ENCODE results near the gene ADSS1. TPM values are rescaled to one million over a fixed set of nuclear protein-coding genes. Genes with fewer than 3 reads are reported as not detected.
"Not testable (repeated sequence)": the region's sequence is repeated elsewhere in the genome, so short reads cannot be mapped to it uniquely, and the experiment has no call there.

Gene ADSS1
- total RNA-seq, 1 experiment from 2014 or later: 2.1 TPM

- no peak for DNase-seq (ENCODE audit: low spot score)
These were observed 6.9 kb upstream of the ADSS1 start for GRCh38 chr14:104717137-104717536.

GRCh38 chr14:104717646-104718045 is 6.4 kb upstream of the ADSS1 start:
- DNase-seq (ENCODE audit: low spot score): no peak

GRCh38 chr14:104718147-104718546 is 5.9 kb upstream of the ADSS1 start:
- no peak for DNase-seq (ENCODE audit: low spot score)

- DNase-seq (ENCODE audit: low spot score): no peak
These were observed 5.2 kb upstream of the ADSS1 start for GRCh38 chr14:104718871-104719270.

- DNase-seq (ENCODE audit: low spot score): no peak
These were observed 4.7 kb upstream of the ADSS1 start for GRCh38 chr14:104719343-104719742.

- no peak for DNase-seq (ENCODE audit: low spot score)
These were observed 2.3 kb upstream of the ADSS1 start for GRCh38 chr14:104721505-104722431.

- peak; percentile 28 for DNase-seq (ENCODE audit: low spot score)
These were observed 935 bp upstream of the ADSS1 start for GRCh38 chr14:104722938-104723650.

GRCh38 chr14:104724407-104724980 is 465 bp downstream of the ADSS1 start:
- peak; percentile 18 for DNase-seq (ENCODE audit: low spot score)

GRCh38 chr14:104724981-104725771 is 1.1 kb downstream of the ADSS1 start:
- peak; percentile 41 for DNase-seq (ENCODE audit: low spot score)

- DNase-seq (ENCODE audit: low spot score): no peak
These were observed 1.9 kb downstream of the ADSS1 start for GRCh38 chr14:104725772-104726548.

GRCh38 chr14:104726600-104727451 is 2.8 kb downstream of the ADSS1 start:
- peak; percentile 37 for DNase-seq (ENCODE audit: low spot score)

GRCh38 chr14:104728631-104729030 is 4.6 kb downstream of the ADSS1 start:
- DNase-seq (ENCODE audit: low spot score): no peak

- not testable (repeated sequence) for DNase-seq (ENCODE audit: low spot score)
These were observed 5.3 kb downstream of the ADSS1 start for GRCh38 chr14:104729176-104729834.

GRCh38 chr14:104729835-104730181 is 5.8 kb downstream of the ADSS1 start:
- DNase-seq (ENCODE audit: low spot score): no peak

GRCh38 chr14:104730487-104730886 is 6.5 kb downstream of the ADSS1 start:
- DNase-seq (ENCODE audit: low spot score): no peak

GRCh38 chr14:104731320-104732294 is 7.6 kb downstream of the ADSS1 start:
- no peak for DNase-seq (ENCODE audit: low spot score)

- DNase-seq (ENCODE audit: low spot score): peak; percentile 42
These were observed 8.4 kb downstream of the ADSS1 start for GRCh38 chr14:104732355-104732804.
